ENCODE data around the gene EML2.
A peak's percentile ranks its signal among the peaks of the same experiment; 100 is the strongest.

EML2 gene

DNA sequence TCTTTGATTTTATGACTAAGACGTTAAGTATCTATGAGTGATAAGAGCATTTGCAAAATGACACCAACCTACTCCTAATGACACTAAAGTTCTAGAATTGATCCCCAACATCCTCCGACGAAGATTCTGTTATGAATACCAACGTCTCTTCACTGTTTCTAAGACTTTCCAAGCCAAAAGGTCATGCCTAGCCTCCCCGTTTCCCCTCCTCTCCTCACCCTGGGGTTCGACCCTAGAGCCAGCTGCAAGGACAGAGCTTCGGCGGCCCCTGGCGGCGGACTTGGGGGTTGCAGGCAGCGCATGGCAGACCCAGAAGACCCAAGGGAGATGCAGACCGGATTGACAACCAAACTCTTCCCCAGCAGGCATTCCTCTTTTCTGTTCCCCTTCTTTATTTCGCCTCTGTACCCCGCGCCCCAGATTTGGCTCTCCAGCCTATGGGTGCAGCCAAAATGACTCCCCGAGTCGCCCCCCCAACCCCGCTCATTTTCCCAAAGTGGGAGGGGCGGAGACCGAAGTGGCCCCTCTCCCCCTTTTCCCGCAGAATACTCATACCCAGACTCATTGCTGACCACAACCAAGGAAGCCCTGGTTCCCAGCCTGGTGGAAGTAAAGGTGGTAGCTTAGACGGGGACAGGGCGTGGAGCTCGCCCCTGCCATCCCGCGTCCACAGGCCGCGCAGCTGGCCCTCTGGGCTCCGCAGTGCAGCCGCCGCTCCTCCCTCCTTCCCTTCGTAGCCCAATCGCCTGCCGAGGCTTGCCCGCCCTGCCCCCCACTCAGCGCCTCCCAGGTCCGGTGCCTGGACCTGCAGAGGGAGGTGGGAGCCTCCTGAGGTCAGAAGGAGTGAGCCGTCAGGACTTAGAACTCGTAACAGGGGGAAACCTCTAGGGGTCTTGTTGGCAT lies 4.1 kb upstream of the EML2 start:
- TF ChIP-seq, protein P1, sequence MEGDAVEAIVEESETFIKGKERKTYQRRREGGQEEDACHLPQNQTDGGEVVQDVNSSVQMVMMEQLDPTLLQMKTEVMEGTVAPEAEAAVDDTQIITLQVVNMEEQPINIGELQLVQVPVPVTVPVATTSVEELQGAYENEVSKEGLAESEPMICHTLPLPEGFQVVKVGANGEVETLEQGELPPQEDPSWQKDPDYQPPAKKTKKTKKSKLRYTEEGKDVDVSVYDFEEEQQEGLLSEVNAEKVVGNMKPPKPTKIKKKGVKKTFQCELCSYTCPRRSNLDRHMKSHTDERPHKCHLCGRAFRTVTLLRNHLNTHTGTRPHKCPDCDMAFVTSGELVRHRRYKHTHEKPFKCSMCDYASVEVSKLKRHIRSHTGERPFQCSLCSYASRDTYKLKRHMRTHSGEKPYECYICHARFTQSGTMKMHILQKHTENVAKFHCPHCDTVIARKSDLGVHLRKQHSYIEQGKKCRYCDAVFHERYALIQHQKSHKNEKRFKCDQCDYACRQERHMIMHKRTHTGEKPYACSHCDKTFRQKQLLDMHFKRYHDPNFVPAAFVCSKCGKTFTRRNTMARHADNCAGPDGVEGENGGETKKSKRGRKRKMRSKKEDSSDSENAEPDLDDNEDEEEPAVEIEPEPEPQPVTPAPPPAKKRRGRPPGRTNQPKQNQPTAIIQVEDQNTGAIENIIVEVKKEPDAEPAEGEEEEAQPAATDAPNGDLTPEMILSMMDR (IDR thresholded peaks at IDR 0.05; ENCODE audit: extremely low read depth, insufficient read depth, missing control alignments): peak; percentile 99
- DNase-seq (ENCODE audit: low spot score): peak; percentile 89
- in situ Hi-C loops (cut with MboI; ENCODE audit: low pct_unique_long_range_greater_than_20kb, low sequenced_read_pairs, unreplicated experiment): no loop called here

DNA sequence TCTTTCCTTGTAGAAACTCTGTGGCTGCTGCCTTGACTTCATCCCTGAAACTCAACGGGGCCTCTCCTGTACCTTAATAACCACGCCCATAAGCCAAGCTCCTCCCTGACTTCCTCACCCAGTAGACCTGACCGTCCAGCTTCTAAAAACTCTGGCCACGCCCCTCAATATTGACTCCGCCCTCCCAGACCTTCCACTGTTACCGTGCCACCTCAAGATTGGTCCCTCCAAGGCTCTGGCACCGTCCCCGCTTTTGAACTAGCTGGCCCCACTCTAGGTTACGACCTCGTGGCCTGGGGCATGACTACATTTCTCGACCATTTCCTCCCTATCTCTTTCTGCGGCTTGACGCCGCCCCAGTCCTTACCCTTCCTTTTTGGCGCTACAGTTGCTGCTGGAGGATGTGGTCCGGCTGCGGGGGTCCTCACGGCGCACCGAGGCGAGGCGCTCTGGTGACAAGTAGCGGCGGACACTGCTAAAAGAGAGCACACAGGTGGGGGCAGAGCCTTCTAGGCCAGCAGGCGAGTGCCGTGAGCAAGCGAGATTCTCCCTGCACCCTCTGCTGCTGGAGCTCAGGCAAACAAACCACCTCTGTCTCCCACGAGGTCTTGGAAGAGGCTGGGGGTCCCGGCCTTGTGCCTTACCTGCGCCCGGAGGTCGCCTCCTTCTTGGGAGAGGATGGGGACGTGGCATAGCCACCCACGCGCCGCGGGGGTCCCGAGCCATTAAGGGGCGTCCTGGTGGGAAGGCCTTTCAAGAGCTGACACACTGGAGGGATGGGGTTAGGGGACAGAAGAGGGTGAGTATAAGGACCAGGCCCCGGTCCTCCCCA lies 2.3 kb upstream of the EML2 start:
- TF ChIP-seq, protein P1 (IDR thresholded peaks at IDR 0.05; ENCODE audit: extremely low read depth, insufficient read depth, missing control alignments): no peak
- peak; percentile 92 for DNase-seq (ENCODE audit: low spot score)
- in situ Hi-C loops (cut with MboI; ENCODE audit: low pct_unique_long_range_greater_than_20kb, low sequenced_read_pairs, unreplicated experiment): no loop called here

DNA sequence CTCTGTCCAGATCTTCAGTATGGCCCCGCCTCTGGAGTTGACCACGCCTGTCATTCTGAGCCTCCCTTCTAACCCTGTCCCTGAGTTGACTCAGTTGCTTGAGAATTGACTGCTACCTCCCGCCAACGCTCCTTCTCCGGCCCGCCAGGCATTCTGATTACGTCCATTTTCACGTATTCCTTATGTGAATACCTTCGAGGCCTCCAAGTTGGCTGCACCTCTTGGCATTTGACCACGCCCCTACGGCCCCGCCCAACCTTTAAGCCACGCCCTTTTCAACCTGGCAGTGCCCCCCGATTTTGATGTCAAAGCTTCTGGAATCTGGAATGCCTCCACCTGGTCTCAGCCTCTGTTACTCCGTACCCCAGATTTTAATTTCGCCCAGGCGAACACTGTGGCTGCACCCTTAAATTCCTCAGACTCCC lies 1.7 kb upstream of the EML2 start:
- in situ Hi-C loops (cut with MboI; ENCODE audit: low pct_unique_long_range_greater_than_20kb, low sequenced_read_pairs, unreplicated experiment): no loop called here
- TF ChIP-seq, protein P1 (IDR thresholded peaks at IDR 0.05; ENCODE audit: extremely low read depth, insufficient read depth, missing control alignments): no peak
- no peak for DNase-seq (ENCODE audit: low spot score)

DNA sequence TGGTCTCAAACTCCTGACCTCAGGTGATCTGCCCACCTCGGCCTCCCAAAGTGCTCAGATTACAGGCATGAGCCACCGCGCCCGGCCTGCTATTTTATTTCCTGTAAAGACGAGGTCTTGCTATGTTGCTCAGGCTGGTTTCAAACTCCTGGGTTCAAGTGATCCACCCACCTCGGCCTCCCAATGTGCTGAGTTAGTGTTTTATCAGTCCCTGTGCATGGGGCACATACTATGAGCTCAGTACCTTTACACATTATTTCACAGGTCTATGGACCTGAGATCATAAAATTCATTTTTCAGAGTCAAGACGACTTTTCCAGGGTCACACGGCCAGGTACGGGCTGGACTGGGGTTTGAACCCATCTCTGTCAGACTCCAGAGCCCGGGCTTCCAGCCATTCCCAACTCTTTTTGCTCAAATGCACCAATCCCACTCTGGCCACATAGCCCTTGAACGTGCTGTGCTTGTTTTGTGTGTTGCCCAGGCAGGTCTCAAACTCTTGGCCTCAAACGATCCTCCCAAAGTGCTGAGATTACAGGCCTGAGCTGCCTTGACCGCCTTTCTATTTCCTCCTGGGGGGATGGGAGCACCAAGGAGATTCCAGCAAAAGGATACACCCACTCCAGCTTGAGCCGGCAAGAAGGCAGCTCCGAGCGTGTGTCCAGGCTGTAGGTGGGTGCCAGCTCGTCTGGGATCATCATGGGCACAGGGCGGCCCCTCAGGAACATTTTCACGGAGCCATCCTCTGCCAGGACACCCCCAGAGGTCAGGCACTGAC lies 1.1 kb downstream of the EML2 start:
- TF ChIP-seq, protein P1 (IDR thresholded peaks at IDR 0.05; ENCODE audit: extremely low read depth, insufficient read depth, missing control alignments): no peak
- no peak for DNase-seq (ENCODE audit: low spot score)
- in situ Hi-C loops (cut with MboI; ENCODE audit: low pct_unique_long_range_greater_than_20kb, low sequenced_read_pairs, unreplicated experiment): no loop called here

DNA sequence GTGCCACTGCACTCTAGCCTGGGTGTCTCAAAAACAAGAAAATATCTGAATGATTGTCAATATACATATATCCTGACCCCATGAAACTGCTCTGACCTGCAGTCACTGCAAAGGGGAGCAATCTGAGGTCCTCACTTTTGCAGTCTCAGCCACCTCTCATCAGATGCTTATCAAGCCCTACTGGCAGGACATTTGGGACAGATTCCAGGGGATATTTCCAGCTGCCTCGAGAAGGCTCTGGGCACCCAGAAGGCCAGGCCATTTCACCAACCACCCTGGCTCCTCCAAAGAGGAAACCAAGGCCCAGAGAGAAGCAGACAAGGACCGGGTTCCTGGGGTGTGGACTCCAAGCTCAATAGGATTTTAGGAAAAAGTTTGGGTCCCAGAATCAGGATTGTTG lies 2.3 kb downstream of the EML2 start:
- no peak for DNase-seq (ENCODE audit: low spot score)
- in situ Hi-C loops (cut with MboI; ENCODE audit: low pct_unique_long_range_greater_than_20kb, low sequenced_read_pairs, unreplicated experiment): no loop called here
- TF ChIP-seq, protein P1 (IDR thresholded peaks at IDR 0.05; ENCODE audit: extremely low read depth, insufficient read depth, missing control alignments): no peak

DNA sequence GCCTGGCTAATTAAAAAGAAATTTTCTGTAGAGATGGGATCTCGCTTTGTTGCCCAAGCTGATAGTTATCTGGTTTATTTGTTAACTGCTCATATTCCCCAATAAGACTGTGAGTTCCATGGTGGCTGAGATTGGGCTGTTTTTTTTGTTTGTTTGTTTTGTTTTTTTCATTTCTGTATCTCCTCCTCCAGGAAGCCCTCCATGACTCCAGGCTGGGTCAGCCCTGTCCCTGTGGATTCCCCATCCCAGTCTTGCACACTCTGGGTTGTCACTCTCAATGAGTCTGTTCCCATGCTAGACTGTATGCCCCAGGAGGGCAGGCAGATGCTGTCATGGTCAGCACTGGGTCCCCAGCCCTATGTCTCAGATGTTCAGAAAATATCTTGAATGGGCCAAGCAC lies 2.9 kb downstream of the EML2 start:
- in situ Hi-C loops (cut with MboI; ENCODE audit: low pct_unique_long_range_greater_than_20kb, low sequenced_read_pairs, unreplicated experiment): no loop called here
- no peak for DNase-seq (ENCODE audit: low spot score)
- TF ChIP-seq, protein P1 (IDR thresholded peaks at IDR 0.05; ENCODE audit: extremely low read depth, insufficient read depth, missing control alignments): no peak
